ENCODE results near the gene PANK4. TPM values are rescaled to one million over a fixed set of nuclear protein-coding genes. Genes with fewer than 3 reads are reported as not detected.

Gene PANK4
- total and polyA plus RNA-seq, 2 donors (not counting 3 experiments of a cell fraction or from before 2014, with no cell fraction given): 22.1 to 34.0 TPM

DNA sequence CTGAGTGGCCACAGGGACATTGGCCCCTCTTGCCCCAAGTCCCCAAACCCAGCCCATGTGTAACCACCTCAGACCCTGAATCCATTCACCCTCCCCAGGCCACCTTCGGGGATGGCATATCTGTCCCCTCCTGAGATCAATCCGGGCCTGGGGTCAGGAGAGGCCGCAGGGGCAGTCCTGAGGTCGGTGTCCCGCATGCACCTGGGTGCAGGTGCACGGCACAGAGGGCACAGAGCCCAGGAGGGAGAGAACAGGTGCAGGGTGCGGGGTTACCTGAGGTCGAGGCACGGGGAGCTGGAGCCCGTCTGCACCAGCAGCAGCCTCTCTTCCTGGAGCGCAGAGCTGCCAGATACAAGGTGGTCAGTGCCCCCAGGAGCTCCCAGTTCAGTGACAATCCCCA, 16.8 kb downstream of the PANK4 start:
- DNase-seq (ENCODE audit: low read depth, low spot score) (no peak), FAIRE-seq (no peak)
- CTCF ChIA-PET: interaction anchor here (1.0 to 1.4 kb wide), 2 partner anchors 9 to 66 kb away, joined by 3 to 4 read pairs; no protein-coding TSS in a partner anchor
- H2AFZ ChIP-seq (ENCODE audit: low read depth, low read length): no peak overlapping the region
- H3K27me3 ChIP-seq (ENCODE audit: control insufficient read depth in 2 of 2, insufficient read depth in 2 of 2, low read length in 2 of 2): no peaks in the 10 kb centered on the region
- no peak overlapping the region for H3K27ac ChIP-seq (ENCODE audit: insufficient read depth, low read depth, low read length)
- TF ChIP-seq GATA2 (IDR thresholded peaks at IDR 0.05; ENCODE audit: insufficient read depth, insufficient read length, low read depth, low read length) (no peak), POLR2A (IDR thresholded peaks at IDR 0.05; ENCODE audit: low read depth, low read length) (no peak), EZH2 (IDR thresholded peaks at IDR 0.05; ENCODE audit: borderline replicate concordance, low read depth, low read length, severe bottlenecking) (no peak), POLR2AphosphoS5 (IDR thresholded peaks at IDR 0.05; ENCODE audit: insufficient read depth, low read depth, low read length) (no peak), FOS (IDR thresholded peaks at IDR 0.05; ENCODE audit: borderline replicate concordance, insufficient read depth, low read length) (no peak), JUN (IDR thresholded peaks at IDR 0.05; ENCODE audit: borderline replicate concordance, insufficient read depth, insufficient read length, low read depth) (no peak), MYC (IDR thresholded peaks at IDR 0.05; ENCODE audit: low read depth, low read length) (no peak)
- TF ChIP-seq, protein P1, sequence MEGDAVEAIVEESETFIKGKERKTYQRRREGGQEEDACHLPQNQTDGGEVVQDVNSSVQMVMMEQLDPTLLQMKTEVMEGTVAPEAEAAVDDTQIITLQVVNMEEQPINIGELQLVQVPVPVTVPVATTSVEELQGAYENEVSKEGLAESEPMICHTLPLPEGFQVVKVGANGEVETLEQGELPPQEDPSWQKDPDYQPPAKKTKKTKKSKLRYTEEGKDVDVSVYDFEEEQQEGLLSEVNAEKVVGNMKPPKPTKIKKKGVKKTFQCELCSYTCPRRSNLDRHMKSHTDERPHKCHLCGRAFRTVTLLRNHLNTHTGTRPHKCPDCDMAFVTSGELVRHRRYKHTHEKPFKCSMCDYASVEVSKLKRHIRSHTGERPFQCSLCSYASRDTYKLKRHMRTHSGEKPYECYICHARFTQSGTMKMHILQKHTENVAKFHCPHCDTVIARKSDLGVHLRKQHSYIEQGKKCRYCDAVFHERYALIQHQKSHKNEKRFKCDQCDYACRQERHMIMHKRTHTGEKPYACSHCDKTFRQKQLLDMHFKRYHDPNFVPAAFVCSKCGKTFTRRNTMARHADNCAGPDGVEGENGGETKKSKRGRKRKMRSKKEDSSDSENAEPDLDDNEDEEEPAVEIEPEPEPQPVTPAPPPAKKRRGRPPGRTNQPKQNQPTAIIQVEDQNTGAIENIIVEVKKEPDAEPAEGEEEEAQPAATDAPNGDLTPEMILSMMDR (IDR thresholded peaks at IDR 0.05; ENCODE audit: extremely low read depth in 1 of 2, insufficient read depth in 1 of 2, low read depth in 1 of 2, low read length in 2 of 2): no peak
- TF ChIP-seq, protein P2, sequence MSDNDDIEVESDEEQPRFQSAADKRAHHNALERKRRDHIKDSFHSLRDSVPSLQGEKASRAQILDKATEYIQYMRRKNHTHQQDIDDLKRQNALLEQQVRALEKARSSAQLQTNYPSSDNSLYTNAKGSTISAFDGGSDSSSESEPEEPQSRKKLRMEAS (IDR thresholded peaks at IDR 0.05; ENCODE audit: insufficient read depth, insufficient read length): no peak
- POLR2A ChIA-PET: no interaction called here
- dilution Hi-C loops (cut with MboI; ENCODE audit: extremely low pct_ligation_motif_present, low sequenced_read_pairs) (no loop called here), intact Hi-C loops (cut with micrococcal nuclease) (loop anchor here (5.0 kb wide), 1 partner anchor 97 kb away; the partner anchor contains the start of gene PEX10)
- no peaks in the 10 kb centered on the region for H3K9me1 ChIP-seq (replicated peaks; ENCODE audit: control insufficient read depth, extremely low read depth, insufficient read depth, low read length)
- H3K9me3 ChIP-seq (replicated peaks; ENCODE audit: control insufficient read depth, insufficient read depth, low read length): no peaks in the 10 kb centered on the region
- peaks cover 0 to 49% of the 10 kb centered on the region in 2 experiments for H3K36me3 ChIP-seq (ENCODE audit: control insufficient read depth in 2 of 2, extremely low read depth in 1 of 2, insufficient read depth in 2 of 2, low read length in 2 of 2)
- H3K79me2 ChIP-seq (ENCODE audit: control insufficient read depth, insufficient read depth, low read length): no peaks in the 10 kb centered on the region
- H3K4me3 ChIP-seq (replicated peaks in 1 of 3; ENCODE audit: insufficient read depth in 1 of 3, low read depth in 1 of 3, low read length in 3 of 3): no peak overlapping the region
- no peak overlapping the region for H3K4me2 ChIP-seq (ENCODE audit: insufficient read depth, low read length)
- no peaks in the 10 kb centered on the region for H4K20me1 ChIP-seq (replicated peaks; ENCODE audit: control insufficient read depth, extremely low read depth, insufficient read depth, low read length)
- H3K4me1 ChIP-seq (ENCODE audit: control insufficient read depth, extremely low read depth, insufficient read depth, low read length): no peaks in the 10 kb centered on the region
- BruUV-seq (replicated peaks): no TSS peak
- no peak overlapping the region for H3K9ac ChIP-seq (replicated peaks; ENCODE audit: extremely low read depth, insufficient read depth, low read length)

Measured in endothelial cell of umbilical vein (primary cell).